DMS153 treated with DMSO at 0.1 percent for 48 hours (cell line): ENCODE data around the gene TK1.

Experiments
- DNase-seq: peaks from one replicate; lab custom pipeline; 2025; ENCODE audit not compliant: unreplicated experiment; lab: John Stamatoyannopoulos, UW

Gene TK1

GRCh38 chr17:78219396-78220150 lies 32.7 kb upstream of the TK1 start:
- DNase-seq: no peak

- no peak for DNase-seq
These were observed 27.8 kb upstream of the TK1 start for GRCh38 chr17:78214706-78215061.

- DNase-seq: peak; percentile 82
These were observed 27.3 kb upstream of the TK1 start, which contains the start of gene BIRC5 for GRCh38 chr17:78214016-78214705. BIRC5 (plus strand) TSS chr17:78214253; CDS start chr17:78214317, 64 bp downstream.

GRCh38 chr17:78211032-78211431 lies 24.2 kb upstream of the TK1 start:
- DNase-seq: no peak

GRCh38 chr17:78210111-78210510 lies 23.3 kb upstream of the TK1 start:
- no peak for DNase-seq

- DNase-seq: no peak
These were observed 21.6 kb upstream of the TK1 start for GRCh38 chr17:78208486-78208885.

GRCh38 chr17:78206298-78206697 lies 19.4 kb upstream of the TK1 start:
- no peak for DNase-seq

GRCh38 chr17:78205124-78205775 lies 18.4 kb upstream of the TK1 start:
- DNase-seq: no peak

GRCh38 chr17:78204387-78205123 lies 17.7 kb upstream of the TK1 start:
- no peak for DNase-seq

- DNase-seq: no peak
These were observed 15.8 kb upstream of the TK1 start for GRCh38 chr17:78202666-78203065.

GRCh38 chr17:78200451-78200850 lies 13.6 kb upstream of the TK1 start:
- no peak for DNase-seq

GRCh38 chr17:78197147-78197832 lies 10.4 kb upstream of the TK1 start:
- no peak for DNase-seq

GRCh38 chr17:78196716-78197115 lies 9.9 kb upstream of the TK1 start:
- no peak for DNase-seq

- DNase-seq: no peak
These were observed 716 bp downstream of the TK1 start for GRCh38 chr17:78185981-78186691.

GRCh38 chr17:78184868-78185267 lies 2.0 kb downstream of the TK1 start:
- DNase-seq: no peak

GRCh38 chr17:78184351-78184750 lies 2.5 kb downstream of the TK1 start:
- DNase-seq: no peak

GRCh38 chr17:78183916-78184315 lies 2.9 kb downstream of the TK1 start:
- DNase-seq: no peak

GRCh38 chr17:78182504-78182903 lies 4.3 kb downstream of the TK1 start:
- DNase-seq: no peak

- DNase-seq: no peak
These were observed 6.3 kb downstream of the TK1 start for GRCh38 chr17:78180508-78180907.

- no peak for DNase-seq
These were observed 6.8 kb downstream of the TK1 start for GRCh38 chr17:78180083-78180482.
